WTC11 (cell line): Measurements from ENCODE around the gene BCL11A. TPM values are rescaled to one million over a fixed set of nuclear protein-coding genes. Genes with fewer than 3 reads are reported as not detected.

ENCODE experiments used
- ATAC-seq: fragments of 200-7000 bp; cut with Tn5 transposase; 2 replicates; pipeline ENCODE4 v1.10.0; 2021; ENCODE audit warnings: mild to moderate bottlenecking, moderate library complexity
- CTCF ChIA-PET: fragments of 300-600 bp; sonication (Branson Sonifier 250); formaldehyde crosslinking; loops from one replicate; lab custom pipeline; 2021; ENCODE audit warnings: antibody characterized with exemption; lab: Charles Lee
- POLR2A ChIA-PET: fragments of 350-600 bp; sonication (Branson Sonifier 250); formaldehyde crosslinking; loops from one replicate; lab custom pipeline; 2021; ENCODE audit warnings: antibody characterized with exemption; lab: Charles Lee
- DNase-seq: peaks from one replicate; pipeline ENCODE4 v3.0.0; 2021; ENCODE audit warnings: low spot score
- H3K27ac Mint-ChIP-seq: 2 replicates; pipeline ENCODE4 v1.8.0; 2021; ENCODE audit warnings: mixed read lengths
- H3K27me3 Mint-ChIP-seq: 2 replicates; pipeline ENCODE4 v1.8.0; 2021; ENCODE audit warnings: low read depth, mild to moderate bottlenecking, moderate library complexity, mixed read lengths
- H3K36me3 Mint-ChIP-seq: 2 replicates; pipeline ENCODE4 v1.8.0; 2021; ENCODE audit warnings: mixed read lengths
- H3K4me1 Mint-ChIP-seq: 2 replicates; pipeline ENCODE4 v1.8.0; 2022; ENCODE audit warnings: mixed read lengths
- H3K4me3 Mint-ChIP-seq: 2 replicates; pipeline ENCODE4 v1.8.0; 2021; ENCODE audit warnings: mild to moderate bottlenecking, moderate library complexity, mixed read lengths
- H3K9me3 Mint-ChIP-seq: 2 replicates; pipeline ENCODE4 v1.8.0; 2021; ENCODE audit warnings: mixed read lengths
- ETV6 ChIP-seq: sonication (generic); formaldehyde crosslinking; IDR thresholded peaks from 2 replicates; pipeline ENCODE4 v1.8.1; 2022; ENCODE audit warnings: mild to moderate bottlenecking, missing genetic modification reagents
- FOXK1 ChIP-seq: sonication (generic); formaldehyde crosslinking; IDR thresholded peaks from 2 replicates; pipeline ENCODE4 v1.8.0; 2022; ENCODE audit warnings: mild to moderate bottlenecking, moderate library complexity, missing genetic modification reagents
- FOXP1 ChIP-seq: sonication (generic); formaldehyde crosslinking; IDR thresholded peaks from 2 replicates; pipeline ENCODE4 v1.8.0; 2022; ENCODE audit warnings: missing genetic modification reagents, mild to moderate bottlenecking, moderate library complexity, borderline replicate concordance
- GRHL2 ChIP-seq: fragments of 250-450 bp; sonication (Bioruptor Pico); IDR thresholded peaks from 2 replicates; pipeline ENCODE4 v1.8.0; 2022; ENCODE audit warnings: mild to moderate bottlenecking, moderate library complexity; ENCODE audit not compliant: insufficient replicate concordance, severe bottlenecking
- HMGA2 ChIP-seq: fragments of 250-450 bp; sonication (Bioruptor Pico); IDR thresholded peaks from 2 replicates; pipeline ENCODE4 v1.4.0; 2021; ENCODE audit warnings: mild to moderate bottlenecking, moderate library complexity
- KAT7 ChIP-seq: sonication (generic); formaldehyde crosslinking; IDR thresholded peaks from 2 replicates; pipeline ENCODE4 v1.8.1; 2023; ENCODE audit warnings: missing genetic modification reagents, mild to moderate bottlenecking, borderline replicate concordance
- NFYB ChIP-seq: sonication (generic); formaldehyde crosslinking; conservative IDR thresholded peaks from 2 replicates; pipeline ENCODE4 v1.8.0; 2022; ENCODE audit warnings: low read depth, missing genetic modification reagents
- PRRX2 ChIP-seq: fragments of 250-450 bp; sonication (Bioruptor Pico); IDR thresholded peaks from 2 replicates; pipeline ENCODE4 v1.8.0; 2021; ENCODE audit warnings: mild to moderate bottlenecking
- SP1 ChIP-seq: sonication (generic); formaldehyde crosslinking; conservative IDR thresholded peaks from 2 replicates; pipeline ENCODE4 v1.8.1; 2022; ENCODE audit warnings: missing genetic modification reagents
- ZBTB21 ChIP-seq: sonication (generic); formaldehyde crosslinking; IDR thresholded peaks from 2 replicates; pipeline ENCODE4 v1.8.1; 2023; ENCODE audit warnings: mild to moderate bottlenecking, missing genetic modification reagents, borderline replicate concordance
- ZNF232 ChIP-seq: sonication (generic); formaldehyde crosslinking; IDR thresholded peaks from 2 replicates; pipeline ENCODE4 v1.8.0; 2022; ENCODE audit warnings: mild to moderate bottlenecking, missing genetic modification reagents
- ZNF396 ChIP-seq: fragments of 250-450 bp; sonication (Bioruptor Pico); IDR thresholded peaks from 2 replicates; pipeline ENCODE4 v1.8.0; 2021; ENCODE audit warnings: mild to moderate bottlenecking, moderate library complexity, borderline replicate concordance
- total RNA-seq: library from RNA; stranded (reverse); gene quantifications from 3 replicates; pipeline ENCODE4 v1.2.3, GENCODE V29; 2021
- TF ChIP-seq, protein P1 (sequence below): sonication (generic); formaldehyde crosslinking; IDR thresholded peaks from 2 replicates; pipeline ENCODE4 v1.8.0; 2023; ENCODE audit warnings: missing genetic modification reagents, mild to moderate bottlenecking, borderline replicate concordance
- TF ChIP-seq, protein P2 (sequence below): sonication (generic); formaldehyde crosslinking; IDR thresholded peaks from 2 replicates; pipeline ENCODE4 v1.8.0; 2022; ENCODE audit warnings: mild to moderate bottlenecking, missing genetic modification reagents
- TF ChIP-seq, protein P3 (sequence below): sonication (generic); formaldehyde crosslinking; IDR thresholded peaks from 2 replicates; pipeline ENCODE4 v1.8.1; 2022; ENCODE audit warnings: missing genetic modification reagents, borderline replicate concordance
- TF ChIP-seq, protein P4 (sequence below): sonication (generic); formaldehyde crosslinking; IDR thresholded peaks from 2 replicates; pipeline ENCODE4 v1.8.1; 2023; ENCODE audit warnings: mild to moderate bottlenecking, missing genetic modification reagents
- TF ChIP-seq, protein P5 (sequence below): fragments of 200-600 bp; IDR thresholded peaks from 2 replicates; pipeline ENCODE4 v1.8.0; 2022; ENCODE audit warnings: antibody characterized with exemption
- TF ChIP-seq, protein P6 (sequence below): sonication (generic); formaldehyde crosslinking; IDR thresholded peaks from 2 replicates; pipeline ENCODE4 v1.8.0; 2023; ENCODE audit warnings: mild to moderate bottlenecking, missing genetic modification reagents
- TF ChIP-seq, protein P7 (sequence below): fragments of 250-450 bp; sonication (Bioruptor Pico); IDR thresholded peaks from 2 replicates; pipeline ENCODE4 v2.1.2; 2022; ENCODE audit warnings: mild to moderate bottlenecking, moderate library complexity

Gene BCL11A
- total RNA-seq, 1 experiment from 2014 or later = 53.2 TPM

DNA sequence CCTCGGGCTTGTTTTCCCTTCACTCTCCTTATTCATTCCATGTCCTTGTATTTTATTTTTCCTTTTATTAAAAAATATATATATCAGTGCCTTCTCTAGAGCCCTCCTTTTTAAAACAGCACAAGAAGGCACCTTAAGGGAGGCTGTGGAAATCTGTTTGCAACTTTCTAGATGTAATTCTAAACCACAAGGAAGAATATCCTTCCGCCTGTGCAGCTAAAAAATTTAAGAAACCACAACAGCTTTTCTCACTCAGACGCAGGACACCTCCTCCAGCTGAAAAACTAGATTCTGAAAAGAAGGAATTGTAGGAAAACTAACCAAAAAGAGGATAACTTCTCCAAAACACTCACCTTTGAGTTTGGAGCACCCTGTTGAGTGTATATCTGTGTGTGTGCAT lies 142.2 kb downstream of the BCL11A start:
- POLR2A ChIA-PET = no interaction called here
- Mint-ChIP-seq H3K4me1 (peaks cover 55% of the 10 kb centered on the region), H3K36me3 (peaks cover 12% of the 10 kb centered on the region), H3K27me3 (peaks cover 9% of the 10 kb centered on the region), H3K4me3 (no peak overlapping the region), H3K27ac (no peak overlapping the region), H3K9me3 (peaks cover 13% of the 10 kb centered on the region)
- TF ChIP-seq, protein P1, sequence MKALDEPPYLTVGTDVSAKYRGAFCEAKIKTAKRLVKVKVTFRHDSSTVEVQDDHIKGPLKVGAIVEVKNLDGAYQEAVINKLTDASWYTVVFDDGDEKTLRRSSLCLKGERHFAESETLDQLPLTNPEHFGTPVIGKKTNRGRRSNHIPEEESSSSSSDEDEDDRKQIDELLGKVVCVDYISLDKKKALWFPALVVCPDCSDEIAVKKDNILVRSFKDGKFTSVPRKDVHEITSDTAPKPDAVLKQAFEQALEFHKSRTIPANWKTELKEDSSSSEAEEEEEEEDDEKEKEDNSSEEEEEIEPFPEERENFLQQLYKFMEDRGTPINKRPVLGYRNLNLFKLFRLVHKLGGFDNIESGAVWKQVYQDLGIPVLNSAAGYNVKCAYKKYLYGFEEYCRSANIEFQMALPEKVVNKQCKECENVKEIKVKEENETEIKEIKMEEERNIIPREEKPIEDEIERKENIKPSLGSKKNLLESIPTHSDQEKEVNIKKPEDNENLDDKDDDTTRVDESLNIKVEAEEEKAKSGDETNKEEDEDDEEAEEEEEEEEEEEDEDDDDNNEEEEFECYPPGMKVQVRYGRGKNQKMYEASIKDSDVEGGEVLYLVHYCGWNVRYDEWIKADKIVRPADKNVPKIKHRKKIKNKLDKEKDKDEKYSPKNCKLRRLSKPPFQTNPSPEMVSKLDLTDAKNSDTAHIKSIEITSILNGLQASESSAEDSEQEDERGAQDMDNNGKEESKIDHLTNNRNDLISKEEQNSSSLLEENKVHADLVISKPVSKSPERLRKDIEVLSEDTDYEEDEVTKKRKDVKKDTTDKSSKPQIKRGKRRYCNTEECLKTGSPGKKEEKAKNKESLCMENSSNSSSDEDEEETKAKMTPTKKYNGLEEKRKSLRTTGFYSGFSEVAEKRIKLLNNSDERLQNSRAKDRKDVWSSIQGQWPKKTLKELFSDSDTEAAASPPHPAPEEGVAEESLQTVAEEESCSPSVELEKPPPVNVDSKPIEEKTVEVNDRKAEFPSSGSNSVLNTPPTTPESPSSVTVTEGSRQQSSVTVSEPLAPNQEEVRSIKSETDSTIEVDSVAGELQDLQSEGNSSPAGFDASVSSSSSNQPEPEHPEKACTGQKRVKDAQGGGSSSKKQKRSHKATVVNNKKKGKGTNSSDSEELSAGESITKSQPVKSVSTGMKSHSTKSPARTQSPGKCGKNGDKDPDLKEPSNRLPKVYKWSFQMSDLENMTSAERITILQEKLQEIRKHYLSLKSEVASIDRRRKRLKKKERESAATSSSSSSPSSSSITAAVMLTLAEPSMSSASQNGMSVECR (CRISPR knock-in tag) = no peak
- TF ChIP-seq FOXP1 (no peak), ZBTB21 (CRISPR knock-in tag) (no peak), HMGA2 (no peak), GRHL2 (no peak), ZNF396 (no peak), NFYB (CRISPR knock-in tag) (no peak), PRRX2 (CRISPR knock-in tag) (no peak), SP1 (CRISPR knock-in tag) (no peak), ETV6 (CRISPR knock-in tag) (no peak)
- TF ChIP-seq, protein P2, sequence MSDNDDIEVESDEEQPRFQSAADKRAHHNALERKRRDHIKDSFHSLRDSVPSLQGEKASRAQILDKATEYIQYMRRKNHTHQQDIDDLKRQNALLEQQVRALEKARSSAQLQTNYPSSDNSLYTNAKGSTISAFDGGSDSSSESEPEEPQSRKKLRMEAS (CRISPR knock-in tag) = no peak
- TF ChIP-seq, protein P3, sequence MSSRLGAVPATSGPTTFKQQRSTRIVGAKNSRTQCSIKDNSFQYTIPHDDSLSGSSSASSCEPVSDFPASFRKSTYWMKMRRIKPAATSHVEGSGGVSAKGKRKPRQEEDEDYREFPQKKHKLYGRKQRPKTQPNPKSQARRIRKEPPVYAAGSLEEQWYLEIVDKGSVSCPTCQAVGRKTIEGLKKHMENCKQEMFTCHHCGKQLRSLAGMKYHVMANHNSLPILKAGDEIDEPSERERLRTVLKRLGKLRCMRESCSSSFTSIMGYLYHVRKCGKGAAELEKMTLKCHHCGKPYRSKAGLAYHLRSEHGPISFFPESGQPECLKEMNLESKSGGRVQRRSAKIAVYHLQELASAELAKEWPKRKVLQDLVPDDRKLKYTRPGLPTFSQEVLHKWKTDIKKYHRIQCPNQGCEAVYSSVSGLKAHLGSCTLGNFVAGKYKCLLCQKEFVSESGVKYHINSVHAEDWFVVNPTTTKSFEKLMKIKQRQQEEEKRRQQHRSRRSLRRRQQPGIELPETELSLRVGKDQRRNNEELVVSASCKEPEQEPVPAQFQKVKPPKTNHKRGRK (CRISPR knock-in tag) = no peak
- TF ChIP-seq, protein P4, sequence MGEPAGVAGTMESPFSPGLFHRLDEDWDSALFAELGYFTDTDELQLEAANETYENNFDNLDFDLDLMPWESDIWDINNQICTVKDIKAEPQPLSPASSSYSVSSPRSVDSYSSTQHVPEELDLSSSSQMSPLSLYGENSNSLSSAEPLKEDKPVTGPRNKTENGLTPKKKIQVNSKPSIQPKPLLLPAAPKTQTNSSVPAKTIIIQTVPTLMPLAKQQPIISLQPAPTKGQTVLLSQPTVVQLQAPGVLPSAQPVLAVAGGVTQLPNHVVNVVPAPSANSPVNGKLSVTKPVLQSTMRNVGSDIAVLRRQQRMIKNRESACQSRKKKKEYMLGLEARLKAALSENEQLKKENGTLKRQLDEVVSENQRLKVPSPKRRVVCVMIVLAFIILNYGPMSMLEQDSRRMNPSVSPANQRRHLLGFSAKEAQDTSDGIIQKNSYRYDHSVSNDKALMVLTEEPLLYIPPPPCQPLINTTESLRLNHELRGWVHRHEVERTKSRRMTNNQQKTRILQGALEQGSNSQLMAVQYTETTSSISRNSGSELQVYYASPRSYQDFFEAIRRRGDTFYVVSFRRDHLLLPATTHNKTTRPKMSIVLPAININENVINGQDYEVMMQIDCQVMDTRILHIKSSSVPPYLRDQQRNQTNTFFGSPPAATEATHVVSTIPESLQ = no peak
- TF ChIP-seq, protein P5, sequence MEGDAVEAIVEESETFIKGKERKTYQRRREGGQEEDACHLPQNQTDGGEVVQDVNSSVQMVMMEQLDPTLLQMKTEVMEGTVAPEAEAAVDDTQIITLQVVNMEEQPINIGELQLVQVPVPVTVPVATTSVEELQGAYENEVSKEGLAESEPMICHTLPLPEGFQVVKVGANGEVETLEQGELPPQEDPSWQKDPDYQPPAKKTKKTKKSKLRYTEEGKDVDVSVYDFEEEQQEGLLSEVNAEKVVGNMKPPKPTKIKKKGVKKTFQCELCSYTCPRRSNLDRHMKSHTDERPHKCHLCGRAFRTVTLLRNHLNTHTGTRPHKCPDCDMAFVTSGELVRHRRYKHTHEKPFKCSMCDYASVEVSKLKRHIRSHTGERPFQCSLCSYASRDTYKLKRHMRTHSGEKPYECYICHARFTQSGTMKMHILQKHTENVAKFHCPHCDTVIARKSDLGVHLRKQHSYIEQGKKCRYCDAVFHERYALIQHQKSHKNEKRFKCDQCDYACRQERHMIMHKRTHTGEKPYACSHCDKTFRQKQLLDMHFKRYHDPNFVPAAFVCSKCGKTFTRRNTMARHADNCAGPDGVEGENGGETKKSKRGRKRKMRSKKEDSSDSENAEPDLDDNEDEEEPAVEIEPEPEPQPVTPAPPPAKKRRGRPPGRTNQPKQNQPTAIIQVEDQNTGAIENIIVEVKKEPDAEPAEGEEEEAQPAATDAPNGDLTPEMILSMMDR = no peak
- CTCF ChIA-PET = no interaction called here
- no peak for DNase-seq
- ATAC-seq = no peak

DNA sequence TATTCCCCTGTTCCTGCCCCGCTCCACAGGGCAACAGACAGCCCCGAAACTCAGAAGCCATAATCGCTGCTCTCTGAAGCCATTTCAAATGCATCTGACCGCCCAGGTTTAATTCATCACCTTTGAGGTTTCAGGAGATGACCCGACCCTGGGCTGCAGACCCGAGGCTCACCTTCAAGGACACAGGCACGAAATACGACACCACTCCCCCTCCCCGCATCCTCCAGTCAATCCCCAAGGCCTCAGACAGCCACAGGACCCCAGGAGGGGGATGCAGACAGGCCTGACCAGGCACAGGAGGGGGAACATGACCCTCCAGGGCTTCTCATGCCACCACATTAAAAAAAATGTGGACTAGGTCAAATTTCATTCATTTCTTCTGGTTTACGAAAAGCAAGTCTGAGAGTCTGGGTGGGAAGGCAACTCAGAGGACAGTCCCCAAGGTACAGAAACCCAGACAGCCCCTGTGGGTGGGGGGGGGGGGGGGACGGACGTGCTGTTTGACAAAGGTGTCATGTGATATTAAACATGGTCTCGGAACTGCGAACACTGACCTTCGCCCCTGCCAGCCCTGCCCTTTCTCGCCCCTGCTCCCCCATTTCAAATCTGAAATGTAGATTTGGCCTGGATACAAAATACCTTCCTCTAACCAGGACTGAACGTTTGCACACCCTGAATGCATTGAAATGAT lies 142.9 kb downstream of the BCL11A start:
- peak; percentile 88 for ATAC-seq
- Mint-ChIP-seq H3K9me3 (peaks cover 13% of the 10 kb centered on the region), H3K36me3 (peaks cover 12% of the 10 kb centered on the region), H3K27ac (0 out of 2 replicates have a peak overlapping the region, but pooled peaks have one; percentile 21), H3K4me1 (peaks cover 49% of the 10 kb centered on the region), H3K27me3 (peaks cover 9% of the 10 kb centered on the region), H3K4me3 (peak overlapping the region; percentile 10)
- POLR2A ChIA-PET = no interaction called here
- DNase-seq = peak; percentile 56
- CTCF ChIA-PET = no interaction called here
- TF ChIP-seq FOXK1 (no peak), ZNF232 (CRISPR knock-in tag) (no peak), KAT7 (CRISPR knock-in tag) (no peak)
- TF ChIP-seq, protein P6, sequence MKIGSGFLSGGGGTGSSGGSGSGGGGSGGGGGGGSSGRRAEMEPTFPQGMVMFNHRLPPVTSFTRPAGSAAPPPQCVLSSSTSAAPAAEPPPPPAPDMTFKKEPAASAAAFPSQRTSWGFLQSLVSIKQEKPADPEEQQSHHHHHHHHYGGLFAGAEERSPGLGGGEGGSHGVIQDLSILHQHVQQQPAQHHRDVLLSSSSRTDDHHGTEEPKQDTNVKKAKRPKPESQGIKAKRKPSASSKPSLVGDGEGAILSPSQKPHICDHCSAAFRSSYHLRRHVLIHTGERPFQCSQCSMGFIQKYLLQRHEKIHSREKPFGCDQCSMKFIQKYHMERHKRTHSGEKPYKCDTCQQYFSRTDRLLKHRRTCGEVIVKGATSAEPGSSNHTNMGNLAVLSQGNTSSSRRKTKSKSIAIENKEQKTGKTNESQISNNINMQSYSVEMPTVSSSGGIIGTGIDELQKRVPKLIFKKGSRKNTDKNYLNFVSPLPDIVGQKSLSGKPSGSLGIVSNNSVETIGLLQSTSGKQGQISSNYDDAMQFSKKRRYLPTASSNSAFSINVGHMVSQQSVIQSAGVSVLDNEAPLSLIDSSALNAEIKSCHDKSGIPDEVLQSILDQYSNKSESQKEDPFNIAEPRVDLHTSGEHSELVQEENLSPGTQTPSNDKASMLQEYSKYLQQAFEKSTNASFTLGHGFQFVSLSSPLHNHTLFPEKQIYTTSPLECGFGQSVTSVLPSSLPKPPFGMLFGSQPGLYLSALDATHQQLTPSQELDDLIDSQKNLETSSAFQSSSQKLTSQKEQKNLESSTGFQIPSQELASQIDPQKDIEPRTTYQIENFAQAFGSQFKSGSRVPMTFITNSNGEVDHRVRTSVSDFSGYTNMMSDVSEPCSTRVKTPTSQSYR (CRISPR knock-in tag) = no peak
- TF ChIP-seq, protein P7, sequence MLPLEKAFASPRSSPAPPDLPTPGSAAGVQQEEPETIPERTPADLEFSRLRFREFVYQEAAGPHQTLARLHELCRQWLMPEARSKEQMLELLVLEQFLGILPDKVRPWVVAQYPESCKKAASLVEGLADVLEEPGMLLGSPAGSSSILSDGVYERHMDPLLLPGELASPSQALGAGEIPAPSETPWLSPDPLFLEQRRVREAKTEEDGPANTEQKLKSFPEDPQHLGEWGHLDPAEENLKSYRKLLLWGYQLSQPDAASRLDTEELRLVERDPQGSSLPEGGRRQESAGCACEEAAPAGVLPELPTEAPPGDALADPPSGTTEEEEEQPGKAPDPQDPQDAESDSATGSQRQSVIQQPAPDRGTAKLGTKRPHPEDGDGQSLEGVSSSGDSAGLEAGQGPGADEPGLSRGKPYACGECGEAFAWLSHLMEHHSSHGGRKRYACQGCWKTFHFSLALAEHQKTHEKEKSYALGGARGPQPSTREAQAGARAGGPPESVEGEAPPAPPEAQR (CRISPR knock-in tag) = no peak
